GM12892 (cell line): ENCODE data around the gene POMGNT1.

Source experiments
- DNase-seq: peaks from one replicate; pipeline ENCODE4 v3.0.0; 2011; ENCODE audit not compliant: insufficient read length
- FAIRE-seq: peaks from 2 replicates; lab custom pipeline; 2011; peaks lifted over from hg19 to GRCh38; lab: Jason Lieb, UNC
- POLR2A ChIP-seq: IDR thresholded peaks from 2 replicates; pipeline ENCODE4 v1.6.1; 2011; ENCODE audit warnings: low read depth, low read length, control low read depth
- POLR2AphosphoS5 ChIP-seq: IDR thresholded peaks from 2 replicates; pipeline ENCODE4 v1.6.1; 2011; ENCODE audit warnings: low read depth, low read length, control low read depth
- TAF1 ChIP-seq: IDR thresholded peaks from 2 replicates; pipeline ENCODE4 v1.6.1; 2011; ENCODE audit warnings: low read depth, mild to moderate bottlenecking, control low read depth, low read length, borderline replicate concordance

Gene POMGNT1

DNA sequence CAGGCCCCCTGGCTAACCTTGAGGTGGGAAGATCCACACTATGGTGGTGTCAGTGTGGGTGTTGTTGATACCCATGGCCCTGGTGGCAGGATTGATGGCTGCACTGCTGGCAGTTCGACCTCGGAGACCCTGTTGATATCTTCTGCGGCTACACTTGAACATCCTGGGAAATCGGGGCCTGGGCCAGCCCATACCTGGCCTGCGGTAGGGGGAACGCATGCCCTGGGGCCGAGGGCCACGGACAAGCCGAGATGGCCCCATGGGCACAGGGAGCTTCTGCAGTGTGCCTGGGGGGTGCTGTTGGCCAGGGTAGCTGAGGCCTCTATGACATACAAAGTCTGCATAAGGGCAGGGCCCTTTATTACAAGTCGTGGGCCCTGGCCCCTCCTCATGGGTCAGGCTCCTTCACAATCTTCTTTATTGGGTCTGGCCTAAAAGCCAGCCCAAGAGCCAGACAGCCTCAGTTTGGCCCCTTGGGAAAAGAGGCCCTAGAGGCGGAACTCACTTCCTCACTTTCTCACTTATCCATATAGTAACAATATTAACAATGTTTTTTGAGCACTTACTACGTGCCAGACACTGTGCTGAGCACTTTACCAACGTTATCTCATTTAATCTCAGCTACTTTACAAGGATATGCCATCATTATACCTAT is 21.9 kb downstream of the POMGNT1 start, which contains the start of gene P3R3URF:
P3R3URF (minus strand) TSS at position 278 of the 655 bp plus-strand sequence; CDS start at position 261, 17 bp downstream.
- DNase-seq: no peak
- FAIRE-seq: no peak
- TF ChIP-seq POLR2AphosphoS5: no peak
- no peak for TF ChIP-seq POLR2A
- no peak for TF ChIP-seq TAF1

DNA sequence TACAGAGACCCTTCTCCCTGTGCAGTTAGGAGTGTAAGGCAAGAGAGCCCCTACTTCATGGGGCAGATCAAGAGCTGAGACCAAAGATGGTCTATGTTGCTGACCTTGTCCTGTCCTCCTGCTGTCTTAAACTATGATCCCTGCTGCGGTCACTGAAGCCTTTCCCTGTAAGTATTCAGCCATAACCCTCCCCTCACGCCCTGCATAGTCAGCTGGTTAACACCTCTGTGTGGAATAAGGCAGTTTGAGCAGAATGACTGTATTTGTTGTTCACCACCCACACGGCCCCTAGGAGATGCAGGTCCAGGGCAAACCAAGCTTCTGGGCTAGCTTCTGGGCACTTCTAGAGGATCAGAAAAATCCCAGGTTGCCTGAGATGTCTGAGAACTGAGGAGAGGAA is 23.0 kb downstream of the POMGNT1 start:
- no peak for FAIRE-seq
- TF ChIP-seq POLR2AphosphoS5 (no peak), TAF1 (no peak), POLR2A (no peak)
- no peak for DNase-seq

DNA sequence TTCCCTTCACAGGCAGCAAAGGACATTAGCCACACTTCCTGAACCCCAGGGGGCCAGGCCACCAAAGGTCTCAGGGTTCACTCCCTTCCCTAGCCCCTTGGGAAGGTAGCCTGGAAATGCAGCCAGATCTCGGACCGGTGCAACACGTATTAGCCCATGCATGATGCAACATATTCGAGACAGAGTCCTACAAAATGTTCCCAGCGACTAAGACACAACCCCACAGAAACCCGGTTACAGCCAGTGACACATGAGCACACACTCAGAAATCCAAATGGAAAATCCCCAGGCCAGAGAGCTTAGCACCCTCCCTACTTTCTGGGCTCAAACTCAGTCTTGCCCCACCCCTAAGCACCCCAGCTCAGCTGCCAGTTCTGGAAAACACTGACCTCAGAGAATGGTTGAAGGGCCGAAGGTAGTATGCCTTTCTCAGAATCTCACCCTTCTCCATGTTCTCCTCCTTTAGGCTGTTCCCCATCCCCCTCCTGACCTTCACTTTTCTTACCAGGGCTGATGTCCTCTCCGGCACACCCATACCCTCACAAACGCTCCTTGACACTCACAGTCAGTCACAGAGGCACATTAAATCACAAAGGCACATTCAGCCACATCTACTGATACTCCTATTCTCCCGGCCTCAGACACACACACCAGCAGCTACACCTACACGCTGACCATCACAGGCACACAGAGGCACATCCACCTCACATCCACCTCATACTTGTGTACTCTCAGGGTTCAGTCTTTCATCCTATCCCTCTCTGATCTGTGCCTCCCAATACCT is 23.6 kb downstream of the POMGNT1 start, which contains the start of gene TSPAN1:
TSPAN1 (plus strand) TSS at position 640 of the 784 bp plus-strand sequence. CDS start 6,021 bp downstream, outside the sequence.
- no peak for FAIRE-seq
- TF ChIP-seq TAF1 (no peak), POLR2A (no peak), POLR2AphosphoS5 (no peak)
- no peak for DNase-seq

DNA sequence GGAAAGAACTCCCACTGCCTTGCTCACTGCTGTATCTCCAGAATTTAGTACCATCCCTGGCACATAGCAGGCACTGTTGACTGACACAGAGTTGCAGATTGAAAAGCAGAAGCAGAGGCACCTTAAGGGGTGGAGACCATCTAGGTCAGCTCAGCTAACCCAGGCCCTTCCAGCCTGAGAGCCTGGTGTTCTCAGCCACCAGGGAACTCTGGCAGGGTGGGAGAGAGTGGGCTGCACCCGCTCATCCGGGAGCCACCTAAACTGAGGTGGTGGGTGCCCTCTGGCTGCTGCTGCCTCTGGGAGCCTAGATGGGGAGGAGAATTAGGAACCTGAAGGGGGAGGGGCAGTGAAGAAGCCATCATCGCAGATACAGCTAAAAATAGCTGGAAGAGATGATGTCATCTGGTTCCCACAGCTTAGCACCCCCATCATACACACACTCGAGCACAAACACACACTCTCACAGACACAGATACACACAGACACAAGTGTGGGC is 24.8 kb downstream of the POMGNT1 start:
- no peak for DNase-seq
- FAIRE-seq: no peak
- no peak for TF ChIP-seq POLR2AphosphoS5
- TF ChIP-seq POLR2A: no peak
- TF ChIP-seq TAF1: no peak

DNA sequence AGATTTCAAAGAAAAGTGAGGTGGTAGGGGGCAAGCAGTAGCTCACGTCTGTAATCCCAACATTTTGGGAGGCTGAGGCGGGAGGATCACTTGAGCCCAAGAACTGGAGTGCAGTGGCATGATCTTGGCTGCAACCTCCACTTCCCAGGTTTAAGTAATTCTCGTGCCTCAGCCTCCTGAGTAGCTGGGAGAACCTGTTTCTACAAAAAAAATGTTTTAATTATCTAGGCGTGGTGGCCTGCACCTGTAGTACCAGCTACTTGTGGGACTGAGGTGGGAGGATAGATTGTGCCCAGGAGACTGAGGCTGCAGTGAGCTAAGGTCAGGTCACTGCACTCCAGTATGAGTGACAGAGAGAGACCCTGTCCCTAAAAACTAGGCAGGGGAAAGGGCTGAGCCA is 25.9 kb downstream of the POMGNT1 start:
- DNase-seq (no peak), FAIRE-seq (no peak)
- no peak for TF ChIP-seq TAF1
- no peak for TF ChIP-seq POLR2A
- TF ChIP-seq POLR2AphosphoS5: no peak

DNA sequence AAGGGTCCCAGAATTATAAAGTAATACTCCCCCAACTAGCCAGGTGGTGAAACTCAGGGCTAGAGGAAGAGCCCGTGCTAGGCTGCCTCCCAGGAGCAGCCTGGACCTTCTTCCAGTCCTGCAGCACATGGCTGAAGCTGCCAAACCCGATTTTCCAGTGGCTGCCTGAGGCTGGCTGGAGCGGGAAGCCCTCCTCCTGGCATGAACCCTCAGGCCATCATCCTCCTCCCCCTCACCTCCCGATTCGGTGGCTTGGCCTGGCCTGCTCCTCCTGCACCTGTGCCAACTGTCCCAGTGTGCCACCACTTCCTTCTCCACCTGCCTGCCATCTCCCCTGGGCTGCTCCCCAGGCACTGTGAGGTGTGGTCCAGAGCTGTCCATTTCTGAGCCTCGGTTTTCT is 26.4 kb downstream of the POMGNT1 start:
- FAIRE-seq (no peak), DNase-seq (no peak)
- no peak for TF ChIP-seq POLR2AphosphoS5
- no peak for TF ChIP-seq TAF1
- no peak for TF ChIP-seq POLR2A

DNA sequence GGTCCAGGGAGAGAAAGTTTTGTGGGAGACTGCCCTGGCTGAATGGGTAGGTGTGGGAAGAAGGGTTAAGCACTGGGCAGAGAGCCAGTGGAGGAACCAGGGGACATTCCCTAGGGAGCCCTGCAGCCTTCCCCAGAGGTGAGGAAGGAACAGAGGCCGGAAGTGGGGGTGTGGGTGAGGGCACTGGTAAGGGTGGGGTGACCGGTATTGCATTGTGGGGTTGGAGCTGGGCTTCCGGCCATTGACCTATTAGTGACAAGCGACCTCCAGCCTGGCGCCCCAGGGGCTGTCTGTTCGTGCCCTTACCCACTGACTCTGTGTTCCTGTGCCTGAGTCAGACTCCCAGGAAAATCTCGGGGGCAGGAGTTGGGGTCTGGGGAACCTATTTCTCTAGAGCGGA is 26.9 kb downstream of the POMGNT1 start:
- TF ChIP-seq TAF1 (no peak), POLR2A (no peak), POLR2AphosphoS5 (no peak)
- FAIRE-seq (no peak), DNase-seq (no peak)

DNA sequence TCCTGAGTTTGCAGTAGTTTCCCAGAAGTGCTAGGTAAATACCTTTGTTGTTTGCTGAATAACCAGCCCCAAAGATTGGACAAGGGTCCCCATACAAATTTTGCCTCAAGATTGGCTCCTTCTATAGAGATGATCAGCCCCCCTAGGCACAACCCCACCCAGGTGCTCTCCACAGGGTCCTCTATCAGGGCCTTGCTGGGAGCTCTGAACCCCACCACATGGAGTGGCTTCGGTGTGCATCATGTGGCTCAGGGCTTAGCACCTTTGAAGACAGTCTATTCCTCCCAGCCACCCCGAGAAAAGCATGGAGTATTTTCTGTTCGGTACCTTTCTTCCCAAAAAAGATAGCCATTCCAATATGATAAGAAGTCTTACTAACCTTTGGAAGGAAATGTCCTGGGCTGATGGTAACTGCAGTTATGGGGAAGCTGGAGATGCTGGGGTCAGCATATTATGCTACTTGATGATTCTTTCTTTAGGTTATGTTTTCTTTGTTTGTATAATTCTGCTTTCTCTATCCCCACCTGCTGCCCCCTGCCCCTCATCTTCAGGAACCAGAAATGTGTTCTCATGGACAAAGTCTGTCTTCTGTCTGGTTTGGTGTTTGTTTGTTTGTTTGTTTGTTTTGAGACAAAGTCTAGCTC is 28.3 kb downstream of the POMGNT1 start:
- no peak for DNase-seq
- no peak for TF ChIP-seq TAF1
- no peak for TF ChIP-seq POLR2A
- TF ChIP-seq POLR2AphosphoS5: no peak
- FAIRE-seq: no peak

DNA sequence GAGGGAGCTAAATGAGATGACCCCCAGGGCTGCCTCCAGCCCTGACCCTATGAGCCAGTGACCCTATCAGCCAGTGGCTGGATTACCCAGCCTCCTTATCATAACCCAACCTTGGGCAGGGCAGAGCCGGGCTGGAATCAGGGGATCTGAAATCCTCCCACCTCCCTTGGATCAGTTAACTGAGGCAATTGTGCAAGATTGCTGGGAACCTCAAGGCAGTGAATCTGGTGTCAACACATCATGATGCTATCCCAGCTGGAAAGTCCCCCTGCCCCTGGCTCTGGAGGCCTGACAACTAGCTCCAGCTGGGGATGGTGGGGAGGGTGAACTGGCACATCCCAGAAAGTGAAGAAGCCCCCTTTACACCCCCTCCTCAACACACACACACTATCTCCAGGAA is 29.8 kb downstream of the POMGNT1 start:
- FAIRE-seq (no peak), DNase-seq (no peak)
- TF ChIP-seq POLR2A: no peak
- TF ChIP-seq TAF1: no peak
- no peak for TF ChIP-seq POLR2AphosphoS5

DNA sequence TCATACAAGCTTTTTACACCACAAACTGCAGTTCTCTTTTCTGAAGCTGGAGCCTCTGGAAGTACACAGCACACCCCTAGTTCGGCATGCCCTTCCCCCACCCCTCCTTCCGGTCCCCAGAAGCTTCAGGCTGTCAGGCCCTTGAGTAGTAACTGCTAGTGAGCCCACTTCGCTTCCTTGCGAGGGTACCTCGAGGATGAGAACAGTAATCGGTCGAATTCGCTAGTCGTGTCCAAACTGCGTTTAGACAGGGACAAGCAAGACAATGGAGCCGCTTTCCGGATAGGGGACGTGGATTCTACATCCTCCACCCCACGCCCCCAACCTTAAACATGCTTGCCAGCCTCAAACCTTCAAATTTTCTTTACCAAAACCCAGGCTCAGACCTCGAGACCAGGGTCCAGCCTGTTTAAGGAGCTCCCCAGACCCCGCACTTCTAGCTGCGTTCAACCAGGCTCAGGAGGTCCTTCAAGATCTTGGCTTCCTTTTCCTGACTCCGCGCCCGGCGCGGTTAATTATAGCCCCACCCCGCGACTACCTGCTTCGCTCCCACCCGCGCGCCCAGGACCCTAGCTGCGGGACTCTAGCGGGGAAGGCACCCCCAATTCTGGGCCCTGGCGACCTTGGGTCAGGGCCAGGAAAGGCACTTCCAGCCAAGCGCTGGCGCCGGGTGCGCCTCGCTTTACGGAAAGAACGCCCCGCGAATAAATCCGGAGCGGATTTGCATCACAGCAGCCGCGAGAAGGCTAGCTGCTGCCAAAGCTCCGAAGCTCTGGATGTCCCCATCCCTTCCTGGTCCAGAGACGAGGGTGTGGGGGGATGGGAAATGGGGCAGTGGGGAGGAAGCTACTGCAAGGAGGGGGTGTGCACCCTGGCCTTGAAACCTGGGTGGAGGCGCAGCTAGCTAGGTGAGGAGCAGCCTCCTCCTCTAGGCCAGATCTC is 31.4 kb downstream of the POMGNT1 start:
- peak; percentile 88 for FAIRE-seq
- no peak for TF ChIP-seq POLR2A
- TF ChIP-seq TAF1: no peak
- TF ChIP-seq POLR2AphosphoS5: 0 out of 2 replicates have a peak, but pooled peaks have one; percentile 10
- peak; percentile 63 for DNase-seq

DNA sequence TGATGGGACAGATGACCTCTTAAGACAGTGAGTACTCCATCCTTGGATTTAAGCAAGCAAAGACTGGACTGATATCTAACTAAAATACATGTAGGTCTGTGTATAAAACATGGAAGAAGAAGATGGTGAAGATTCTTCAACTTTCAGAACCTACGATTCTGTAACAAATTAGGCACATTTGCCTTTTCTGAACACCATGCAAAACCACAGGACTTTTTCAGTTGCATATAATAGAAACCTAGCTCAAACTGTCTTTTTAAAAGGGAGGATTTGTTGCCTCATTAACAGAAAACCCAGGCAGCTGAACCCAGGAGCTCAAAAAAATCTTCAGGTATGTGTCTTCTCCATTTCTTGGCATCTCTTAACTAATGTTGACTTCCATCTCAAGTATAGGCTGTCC is 38.0 kb downstream of the POMGNT1 start:
- FAIRE-seq (no peak), DNase-seq (no peak)
- TF ChIP-seq TAF1 (no peak), POLR2AphosphoS5 (no peak), POLR2A (no peak)
